OCI-M2 (cell line): ENCODE measurements around the gene TMEM174.
"Not testable (repeated sequence)": the region's sequence is repeated elsewhere in the genome, so short reads cannot be mapped to it uniquely, and the experiment has no call there.

ENCODE experiments used
- DNase-seq: peaks from one replicate; lab custom pipeline; 2025; ENCODE audit not compliant: unreplicated experiment; lab: John Stamatoyannopoulos, UW

The TMEM174 gene

GRCh38 chr5:73218552-73219171 lies 45.7 kb downstream of the TMEM174 start:
- no peak for DNase-seq

- not testable (repeated sequence) for DNase-seq
Observed at GRCh38 chr5:73219336-73219735, 46.3 kb downstream of the TMEM174 start.

GRCh38 chr5:73221161-73221560 lies 48.2 kb downstream of the TMEM174 start:
- no peak for DNase-seq

- DNase-seq: no peak
Observed at GRCh38 chr5:73221726-73222125, 48.7 kb downstream of the TMEM174 start.

GRCh38 chr5:73222173-73222572 lies 49.2 kb downstream of the TMEM174 start:
- no peak for DNase-seq
